ENCODE measurements around the gene DISP1.

The DISP1 gene

GRCh38 chr1:222861062-222861461, 46.2 kb downstream of the DISP1 start:
- TF ChIP-seq CTCF (conservative IDR thresholded peaks at IDR 0.05; ENCODE audit: low read depth, low read length), result no peak
- no peak for DNase-seq (ENCODE audit: low read depth)

More at GRCh38 chr1:222861062-222861461, 46.2 kb downstream of the DISP1 start:
- H3K4me3 ChIP-seq (ENCODE audit: low read length), result no peak overlapping the region
